ENCODE measurements around the gene LSR. TPM values are rescaled to one million over a fixed set of nuclear protein-coding genes. Genes with fewer than 3 reads are reported as not detected.

LSR gene
- total RNA-seq, 1 donor: 0.54 TPM

- H3K4me3 ChIP-seq (ENCODE audit: low read depth, low read length): no peak overlapping the region
- TF ChIP-seq, protein P1, sequence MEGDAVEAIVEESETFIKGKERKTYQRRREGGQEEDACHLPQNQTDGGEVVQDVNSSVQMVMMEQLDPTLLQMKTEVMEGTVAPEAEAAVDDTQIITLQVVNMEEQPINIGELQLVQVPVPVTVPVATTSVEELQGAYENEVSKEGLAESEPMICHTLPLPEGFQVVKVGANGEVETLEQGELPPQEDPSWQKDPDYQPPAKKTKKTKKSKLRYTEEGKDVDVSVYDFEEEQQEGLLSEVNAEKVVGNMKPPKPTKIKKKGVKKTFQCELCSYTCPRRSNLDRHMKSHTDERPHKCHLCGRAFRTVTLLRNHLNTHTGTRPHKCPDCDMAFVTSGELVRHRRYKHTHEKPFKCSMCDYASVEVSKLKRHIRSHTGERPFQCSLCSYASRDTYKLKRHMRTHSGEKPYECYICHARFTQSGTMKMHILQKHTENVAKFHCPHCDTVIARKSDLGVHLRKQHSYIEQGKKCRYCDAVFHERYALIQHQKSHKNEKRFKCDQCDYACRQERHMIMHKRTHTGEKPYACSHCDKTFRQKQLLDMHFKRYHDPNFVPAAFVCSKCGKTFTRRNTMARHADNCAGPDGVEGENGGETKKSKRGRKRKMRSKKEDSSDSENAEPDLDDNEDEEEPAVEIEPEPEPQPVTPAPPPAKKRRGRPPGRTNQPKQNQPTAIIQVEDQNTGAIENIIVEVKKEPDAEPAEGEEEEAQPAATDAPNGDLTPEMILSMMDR (IDR thresholded peaks at IDR 0.05; ENCODE audit: insufficient read depth, low read length): no peak
- peak; percentile 77 for DNase-seq (ENCODE audit: low read depth)
Observed at GRCh38 chr19:35213663-35214632, 34.9 kb upstream of the LSR start.

DNA sequence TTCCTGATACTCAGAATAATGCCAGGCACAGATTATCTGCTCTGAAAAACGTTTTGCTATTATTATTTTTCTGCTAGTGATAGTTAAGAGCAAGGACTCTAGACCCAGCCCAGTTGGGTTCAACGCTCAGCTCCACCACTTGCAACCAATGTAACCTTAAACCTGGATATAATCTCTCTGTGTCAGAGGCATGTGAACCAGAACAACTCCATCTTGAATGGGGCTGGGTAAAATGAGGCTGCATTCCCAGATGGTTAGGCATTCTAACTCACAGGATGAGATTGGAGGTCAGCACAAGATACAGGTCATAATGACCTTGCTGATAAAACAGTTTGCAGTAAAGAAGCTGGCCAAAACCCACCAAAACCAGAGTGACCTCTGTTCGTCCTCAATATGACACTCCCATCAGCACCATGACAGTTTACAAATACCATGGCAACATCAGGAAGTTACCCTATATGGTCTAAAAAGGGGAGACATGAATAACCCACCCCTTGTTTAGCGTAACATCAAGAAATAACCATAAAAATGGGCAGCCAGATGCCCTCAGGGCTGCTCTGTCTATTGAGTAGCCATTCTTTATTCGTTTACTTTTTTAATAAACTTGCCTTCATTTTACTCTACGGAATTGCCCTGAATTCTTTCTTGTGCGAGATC, 33.9 kb upstream of the LSR start:
- no peak for DNase-seq (ENCODE audit: low read depth)
- no peak overlapping the region for H3K4me3 ChIP-seq (ENCODE audit: low read depth, low read length)
- TF ChIP-seq, protein P1 (IDR thresholded peaks at IDR 0.05; ENCODE audit: insufficient read depth, low read length): no peak

GRCh38 chr19:35216016-35216832, 32.6 kb upstream of the LSR start:
- H3K4me3 ChIP-seq (ENCODE audit: low read depth, low read length): no peak overlapping the region
- TF ChIP-seq, protein P1 (IDR thresholded peaks at IDR 0.05; ENCODE audit: insufficient read depth, low read length): no peak
- DNase-seq (ENCODE audit: low read depth): no peak

GRCh38 chr19:35216833-35217648, 31.8 kb upstream of the LSR start:
- TF ChIP-seq, protein P1 (IDR thresholded peaks at IDR 0.05; ENCODE audit: insufficient read depth, low read length): no peak
- H3K4me3 ChIP-seq (ENCODE audit: low read depth, low read length): no peak overlapping the region
- no peak for DNase-seq (ENCODE audit: low read depth)

GRCh38 chr19:35217649-35217990, 31.2 kb upstream of the LSR start:
- TF ChIP-seq, protein P1 (IDR thresholded peaks at IDR 0.05; ENCODE audit: insufficient read depth, low read length): no peak
- no peak for DNase-seq (ENCODE audit: low read depth)
- H3K4me3 ChIP-seq (ENCODE audit: low read depth, low read length): no peak overlapping the region

GRCh38 chr19:35219008-35219407, 29.8 kb upstream of the LSR start:
- TF ChIP-seq, protein P1 (IDR thresholded peaks at IDR 0.05; ENCODE audit: insufficient read depth, low read length): no peak
- no peak overlapping the region for H3K4me3 ChIP-seq (ENCODE audit: low read depth, low read length)
- DNase-seq (ENCODE audit: low read depth): no peak
